Psoas muscle (tissue), 8 donors: ENCODE measurements around the gene PQBP1. TPM values are rescaled to one million over a fixed set of nuclear protein-coding genes. Genes with fewer than 3 reads are reported as not detected.

Experiments
- ATAC-seq, 4 donors: fragments of 200-7000 bp; cut with Tn5 transposase; one replicate each; pipeline ENCODE4 v1.9.1; 2020; ENCODE audit warnings: moderate library complexity in 3 of 4, mild to moderate bottlenecking in 2 of 4
- DNase-seq, 2 donors: peaks; one replicate each; pipeline ENCODE4 v3.0.0-alpha.2; 2020
- H3K27ac ChIP-seq: fragments of 200-600 bp; one replicate; pipeline ENCODE4 v1.8.0; 2022
- H3K27me3 ChIP-seq, 3 donors: fragments of 200-600 bp in 1 of 3; one replicate each; pipeline versions ENCODE4 v1.6.1 to v1.8.0; 2013 to 2022; ENCODE audit warnings: low read length in 2 of 3, mild to moderate bottlenecking in 2 of 3, moderate library complexity in 1 of 3; ENCODE audit not compliant: insufficient read depth in 3 of 3
- H3K36me3 ChIP-seq, 2 donors: fragments of 200-600 bp in 1 of 2; one replicate each; pipeline versions ENCODE4 v1.6.1 to v1.8.0; 2013 to 2022; ENCODE audit warnings: low read depth in 1 of 2, mild to moderate bottlenecking in 1 of 2, moderate library complexity in 1 of 2; ENCODE audit not compliant: insufficient read depth in 1 of 2
- H3K4me1 ChIP-seq: fragments of 200-600 bp; one replicate; pipeline ENCODE4 v1.8.0; 2022
- H3K4me3 ChIP-seq: fragments of 200-600 bp; one replicate; pipeline ENCODE4 v1.8.0; 2022; ENCODE audit warnings: mild to moderate bottlenecking
- H3K9me3 ChIP-seq: fragments of 200-600 bp; one replicate; pipeline ENCODE4 v1.8.0; 2022
- WGBS, 3 donors: extraction: QIAGEN DNeasy Blood & Tissue Kit; methylation state at CpG; one replicate each; pipeline versions ENCODE4 v1.1.6 to v1.1.7; 2013; 5-methylcytosine and 5-hydroxymethylcytosine counted together
- intact Hi-C, 2 donors: fragments of 100-400 bp; cut with DNase I; formaldehyde crosslinking; loops; one replicate each; pipeline versions ENCODE4 v1.11.0 to v1.14.2; 2022
- polyA plus RNA-seq, 3 donors: library from polyadenylated mRNA; stranded (reverse); fragments of 200-250 nt; gene quantifications; one replicate each; pipeline ENCODE4 v1.2.3, GENCODE V29; 2013
- total RNA-seq, 4 donors: library from RNA; stranded (reverse); fragmentation: NEBNext Ultra II Directional in 2 of 4; extraction: Animal tissue kit (Norgen Biotek cat#: 25700) in 2 of 4; gene quantifications; one replicate each; pipeline versions ENCODE4 v1.2.1 to v1.2.4, GENCODE V29; 2021 to 2023
- TF ChIP-seq, protein P1 (sequence below): fragments of 200-600 bp; IDR thresholded peaks from one replicate; pipeline ENCODE4 v1.8.0; 2022; ENCODE audit warnings: antibody characterized with exemption
- donor health status: healthy with polysubstance abuse.
- donor health status: DM: no; HTN: no; CAD: no; lungs with moderate emphysema.
- donor health status: Bipolar disorder and iron deficiency.
- donor health status: healthy.
- donor health status: DM: yes; HTN: yes; CAD: no.
- donor health status: DM: no; HTN: no; CAD: no.
- donor health status: DM: no; HTN: no; CAD: no.
- donor health status: DM: yes; HTN: yes; CAD: no.

Gene PQBP1
- total and polyA plus RNA-seq, 7 donors: 51.8 to 98.8 (median 65.7) TPM

DNA sequence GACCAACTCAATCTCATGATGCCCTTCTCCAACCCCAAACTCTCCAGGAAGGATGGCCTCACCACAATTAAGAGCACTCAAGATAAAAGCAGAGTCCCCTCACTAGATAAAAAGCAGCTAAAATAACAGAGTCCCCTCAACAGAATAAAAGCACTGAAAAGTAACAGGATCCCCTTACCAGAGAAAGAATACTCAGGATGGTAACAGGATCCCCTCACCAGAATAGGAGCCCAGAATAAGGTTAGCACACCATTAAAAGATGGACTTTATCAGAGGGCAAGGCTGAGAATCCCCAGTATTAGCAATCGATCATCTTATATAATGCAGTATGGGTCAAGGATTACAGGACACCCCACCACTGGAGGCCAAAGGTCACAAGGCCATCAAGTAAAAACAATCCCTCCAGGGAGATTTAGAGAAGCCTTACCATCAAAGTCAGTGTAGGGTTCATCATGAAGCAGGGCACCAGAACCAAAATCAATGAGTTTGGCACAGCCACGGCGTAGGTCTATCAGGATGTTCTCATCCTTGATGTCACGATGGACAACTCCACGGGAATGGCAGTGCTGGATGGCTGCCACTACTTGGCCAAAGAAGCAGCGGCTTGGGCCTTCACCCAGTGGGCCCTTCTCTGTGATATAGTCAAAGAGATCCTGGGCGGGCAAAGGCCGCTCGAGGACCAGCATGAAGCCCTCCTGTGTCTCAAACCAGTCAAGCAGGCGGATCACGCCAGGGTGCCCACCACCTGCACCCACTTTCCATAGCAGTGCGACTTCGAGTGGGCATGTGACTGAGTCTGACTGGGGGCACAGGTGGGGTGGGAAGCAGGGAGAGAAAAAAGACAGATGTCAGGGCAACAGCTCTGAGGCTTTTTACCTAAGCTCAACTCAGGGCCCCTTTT, 17.1 kb downstream of the PQBP1 start:
- Histone ChIP-seq H3K27me3 (no peaks in the 10 kb centered on the region), H3K4me3 (no peak overlapping the region)

DNA sequence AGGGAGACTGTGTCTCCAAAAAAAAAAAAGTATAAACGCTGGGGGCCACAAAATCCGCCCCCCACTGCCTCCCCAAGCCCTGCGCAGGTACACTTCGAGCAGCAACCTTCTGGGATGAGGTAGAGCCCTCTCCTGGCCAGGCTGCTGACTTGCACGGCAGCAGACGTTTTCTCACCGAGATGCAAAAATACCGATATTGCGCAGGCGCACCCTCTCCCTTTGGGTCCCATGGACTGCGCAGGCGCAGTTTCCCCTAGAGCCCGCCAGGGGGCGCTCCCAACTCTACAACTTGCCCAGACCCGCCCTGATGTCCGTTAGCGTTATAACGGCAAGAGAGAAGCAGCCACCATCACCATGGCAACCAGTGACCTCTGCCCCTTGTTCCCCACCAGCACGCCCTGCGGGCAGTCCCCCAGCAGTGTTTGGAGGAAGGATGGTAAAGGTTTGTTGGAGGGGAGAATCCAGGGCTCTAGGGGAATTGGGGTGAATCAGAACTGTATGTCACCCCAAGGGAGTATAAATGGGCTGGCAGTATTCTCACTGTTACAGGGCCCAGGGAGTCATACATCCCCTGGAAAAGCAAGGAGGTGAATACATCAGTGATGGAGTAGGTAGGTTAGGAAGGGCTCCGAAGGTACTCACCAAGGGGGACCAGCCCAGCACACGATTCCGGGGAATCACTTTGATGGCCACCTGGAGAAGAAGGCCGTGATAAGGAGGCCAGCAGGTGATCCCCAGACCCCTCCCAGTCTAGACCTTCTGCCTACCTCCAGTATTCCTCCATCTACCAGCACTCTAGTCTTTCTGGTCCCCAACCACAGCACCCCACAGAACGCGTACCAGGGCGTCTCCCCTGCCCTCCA, 19.6 kb downstream of the PQBP1 start:
- Histone ChIP-seq H3K4me3 (peak overlapping the region; percentile 33), H3K27ac (peak overlapping the region; percentile 42), H3K27me3 (no peaks in the 10 kb centered on the region), H3K36me3 (peaks cover 0 to 5% of the 10 kb centered on the region in 2 donors), H3K4me1 (no peaks in the 10 kb centered on the region), H3K9me3 (no peaks in the 10 kb centered on the region)
- TF ChIP-seq, protein P1, sequence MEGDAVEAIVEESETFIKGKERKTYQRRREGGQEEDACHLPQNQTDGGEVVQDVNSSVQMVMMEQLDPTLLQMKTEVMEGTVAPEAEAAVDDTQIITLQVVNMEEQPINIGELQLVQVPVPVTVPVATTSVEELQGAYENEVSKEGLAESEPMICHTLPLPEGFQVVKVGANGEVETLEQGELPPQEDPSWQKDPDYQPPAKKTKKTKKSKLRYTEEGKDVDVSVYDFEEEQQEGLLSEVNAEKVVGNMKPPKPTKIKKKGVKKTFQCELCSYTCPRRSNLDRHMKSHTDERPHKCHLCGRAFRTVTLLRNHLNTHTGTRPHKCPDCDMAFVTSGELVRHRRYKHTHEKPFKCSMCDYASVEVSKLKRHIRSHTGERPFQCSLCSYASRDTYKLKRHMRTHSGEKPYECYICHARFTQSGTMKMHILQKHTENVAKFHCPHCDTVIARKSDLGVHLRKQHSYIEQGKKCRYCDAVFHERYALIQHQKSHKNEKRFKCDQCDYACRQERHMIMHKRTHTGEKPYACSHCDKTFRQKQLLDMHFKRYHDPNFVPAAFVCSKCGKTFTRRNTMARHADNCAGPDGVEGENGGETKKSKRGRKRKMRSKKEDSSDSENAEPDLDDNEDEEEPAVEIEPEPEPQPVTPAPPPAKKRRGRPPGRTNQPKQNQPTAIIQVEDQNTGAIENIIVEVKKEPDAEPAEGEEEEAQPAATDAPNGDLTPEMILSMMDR: peak; percentile 87
- DNase-seq (peak; percentile 87 to 93), ATAC-seq (peak; percentile 76 to 81 (median 78))
- intact Hi-C loops: loop anchor here in 1 of 2 donors (10.0 kb wide), 1 partner anchor 273 kb away; no protein-coding TSS in a partner anchor
- 10 to 38% (median 22%) methylated on average over 21 to 27 of the region's 27 CpGs for WGBS, 3 donors

More for the DNA sequence above, 17.1 kb downstream of the PQBP1 start:
- no peak for DNase-seq
- 83 to 90% (median 89%) methylated on average over 13 of the region's 13 CpGs for WGBS, 3 donors
- intact Hi-C loops: loop anchor here in 1 of 2 donors (10.0 kb wide), 1 partner anchor 270 kb away; no protein-coding TSS in a partner anchor
- ATAC-seq: no peak
- TF ChIP-seq, protein P1: no peak
- Histone ChIP-seq H3K9me3 (no peaks in the 10 kb centered on the region), H3K4me1 (no peaks in the 10 kb centered on the region), H3K36me3 (no peaks in the 10 kb centered on the region), H3K27ac (no peak overlapping the region)

DNA sequence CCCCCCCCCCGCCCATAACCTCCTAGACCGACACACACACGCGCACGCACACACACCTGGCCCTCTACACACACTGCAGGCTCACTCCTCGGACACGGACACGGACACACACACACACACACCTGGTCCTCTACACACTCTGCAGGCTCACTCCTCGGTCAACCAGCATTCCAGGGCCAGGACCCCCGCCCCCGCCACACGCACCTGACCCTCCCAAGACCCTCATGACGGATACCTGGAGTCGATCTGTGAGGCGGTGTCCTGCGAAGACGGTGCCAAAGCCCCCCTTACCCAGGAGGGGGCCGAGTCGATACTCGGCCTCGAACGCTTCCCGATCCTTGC, 20.5 kb downstream of the PQBP1 start:
- DNase-seq: no peak
- intact Hi-C loops: loop anchor here in 1 of 2 donors (10.0 kb wide), 1 partner anchor 273 kb away; no protein-coding TSS in a partner anchor
- 11 to 48% (median 13%) methylated on average over 9 to 23 of the region's 23 CpGs for WGBS, 3 donors
- ATAC-seq: peak in 1 of 4 donors; percentile 1
- peak overlapping the region; percentile 62 for H3K4me3 ChIP-seq
- TF ChIP-seq, protein P1: no peak
- H3K9me3 ChIP-seq: no peaks in the 10 kb centered on the region
- no peaks in the 10 kb centered on the region for H3K4me1 ChIP-seq
- H3K36me3 ChIP-seq: peaks cover 0 to 14% of the 10 kb centered on the region in 2 donors
- H3K27ac ChIP-seq: peak overlapping the region; percentile 70
- H3K27me3 ChIP-seq: no peaks in the 10 kb centered on the region

- DNase-seq: peak; percentile 88 to 93
- WGBS, 3 donors: 1 to 25% (median 1%) methylated on average over 28 to 55 of the region's 55 CpGs
- peak; percentile 87 to 89 (median 88) for ATAC-seq
- Histone ChIP-seq H3K4me3 (peak within 1 kb of the TSS; percentile 62), H3K27me3 (no peaks in the 10 kb centered on the region), H3K4me1 (no peaks in the 10 kb centered on the region), H3K36me3 (peaks cover 0 to 19% of the 10 kb centered on the region in 2 donors), H3K9me3 (no peaks in the 10 kb centered on the region), H3K27ac (peak within 1 kb of the TSS; percentile 70)
- TF ChIP-seq, protein P1: no peak
- intact Hi-C loops: loop anchor here in 1 of 2 donors (10.0 kb wide), 1 partner anchor 274 kb away; no protein-coding TSS in a partner anchor
Measured at GRCh38 chrX:48918643-48919340, 21.1 kb downstream of the PQBP1 start, which contains the start of gene PIM2. TSS of gene PIM2 (minus strand) at chrX:48919024. CDS start at chrX:48918834, 190 bp downstream.
